ENCODE results near the gene PITX1.
"Not testable (repeated sequence)": the region's sequence is repeated elsewhere in the genome, so short reads cannot be mapped to it uniquely, and the experiment has no call there.

PITX1 gene

GRCh38 chr5:135008556-135008955 lies 25.5 kb downstream of the PITX1 start:
- no peak for DNase-seq

- DNase-seq, result no peak
Measured at GRCh38 chr5:135007749-135008363, 26.2 kb downstream of the PITX1 start.

- no peak for DNase-seq
Measured at GRCh38 chr5:135007305-135007704, 26.7 kb downstream of the PITX1 start.

- DNase-seq, result no peak
Measured at GRCh38 chr5:135005076-135005475, 29.0 kb downstream of the PITX1 start.

- no peak for DNase-seq
Measured at GRCh38 chr5:135004376-135004775, 29.7 kb downstream of the PITX1 start.

- DNase-seq, result not testable (repeated sequence)
Measured at GRCh38 chr5:134998068-134998467, 36.0 kb downstream of the PITX1 start.

GRCh38 chr5:134997015-134997414 lies 37.0 kb downstream of the PITX1 start:
- no peak for DNase-seq

GRCh38 chr5:134995850-134996402 lies 38.1 kb downstream of the PITX1 start:
- no peak for DNase-seq

GRCh38 chr5:134994560-134995156 lies 39.4 kb downstream of the PITX1 start:
- no peak for DNase-seq

- no peak for DNase-seq
Measured at GRCh38 chr5:134993161-134993560, 40.9 kb downstream of the PITX1 start.

GRCh38 chr5:134992148-134992547 lies 41.9 kb downstream of the PITX1 start:
- DNase-seq, result no peak

- not testable (repeated sequence) for DNase-seq
Measured at GRCh38 chr5:134990183-134990582, 43.8 kb downstream of the PITX1 start.

GRCh38 chr5:134989266-134989830 lies 44.7 kb downstream of the PITX1 start:
- DNase-seq, result no peak

GRCh38 chr5:134982230-134982629 lies 51.8 kb downstream of the PITX1 start:
- peak; percentile 37 for DNase-seq

GRCh38 chr5:134979416-134979815 lies 54.6 kb downstream of the PITX1 start:
- DNase-seq, result no peak
